Neutrophil (primary cell): ENCODE results near the gene DENND1B.

Experiments
- H3K27ac ChIP-seq: fragments of 200-600 bp; sonication (generic); 2 replicates; pipeline ENCODE4 v1.5.1; 2016; ENCODE audit warnings: mild to moderate bottlenecking, moderate library complexity
- H3K27me3 ChIP-seq: fragments of 200-600 bp; sonication (generic); 2 replicates; pipeline ENCODE4 v1.6.0; 2016; ENCODE audit warnings: mild to moderate bottlenecking
- H3K36me3 ChIP-seq: fragments of 200-600 bp; sonication (generic); 2 replicates; pipeline ENCODE4 v1.5.1; 2017
- H3K4me1 ChIP-seq, 2 experiments: fragments of 200-600 bp in 1 of 2; sonication (generic) in 1 of 2; 1 replicate in 1 of 2; 2 replicates in 1 of 2; pipeline versions ENCODE4 v1.5.1 to v1.6.1; 2013 to 2016; ENCODE audit warnings: low read depth in 1 of 2, low read length in 1 of 2, mild to moderate bottlenecking in 1 of 2, moderate library complexity in 1 of 2; ENCODE audit not compliant: control insufficient read depth in 1 of 2, insufficient read depth in 1 of 2
- H3K4me3 ChIP-seq, 2 experiments: fragments of 200-600 bp in 1 of 2; sonication (generic) in 1 of 2; 1 replicate in 1 of 2; 2 replicates in 1 of 2; pipeline ENCODE4 v1.5.1; 2013 to 2016; ENCODE audit warnings: low read depth in 1 of 2, low read length in 1 of 2, mild to moderate bottlenecking in 1 of 2, moderate library complexity in 1 of 2
- H3K9me3 ChIP-seq: fragments of 200-600 bp; sonication (generic); 2 replicates; pipeline ENCODE4 v1.5.1; 2016
- TF ChIP-seq, protein P1 (sequence below): fragments of 200-600 bp; sonication (generic); IDR thresholded peaks from 2 replicates; pipeline ENCODE4 v1.5.1; 2016; ENCODE audit warnings: antibody characterized with exemption

The DENND1B gene

DNA sequence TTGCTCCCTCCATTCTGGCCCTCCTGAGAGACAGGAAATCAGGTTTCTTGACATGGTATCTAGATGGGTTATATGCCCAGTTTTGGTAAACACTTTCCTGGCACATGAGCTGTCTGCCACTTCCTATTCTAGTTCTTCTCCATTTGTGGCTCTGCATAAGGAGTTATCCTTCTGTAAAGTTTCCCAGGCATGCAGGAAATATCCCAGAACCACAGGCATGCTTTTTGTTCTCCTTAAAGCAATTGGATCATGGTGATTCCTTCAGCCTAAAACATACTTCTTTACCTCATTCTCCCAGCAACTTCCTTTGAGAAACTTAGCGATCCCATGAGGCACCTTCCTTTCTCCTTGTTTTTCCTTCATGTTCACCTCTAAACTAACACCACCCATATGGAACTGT lies 307.4 kb downstream of the DENND1B start:
- no peaks in the 10 kb centered on the region for H3K27me3 ChIP-seq
- H3K27ac ChIP-seq = no peak overlapping the region
- H3K9me3 ChIP-seq = no peaks in the 10 kb centered on the region
- H3K4me3 ChIP-seq = no peak overlapping the region
- TF ChIP-seq, protein P1, sequence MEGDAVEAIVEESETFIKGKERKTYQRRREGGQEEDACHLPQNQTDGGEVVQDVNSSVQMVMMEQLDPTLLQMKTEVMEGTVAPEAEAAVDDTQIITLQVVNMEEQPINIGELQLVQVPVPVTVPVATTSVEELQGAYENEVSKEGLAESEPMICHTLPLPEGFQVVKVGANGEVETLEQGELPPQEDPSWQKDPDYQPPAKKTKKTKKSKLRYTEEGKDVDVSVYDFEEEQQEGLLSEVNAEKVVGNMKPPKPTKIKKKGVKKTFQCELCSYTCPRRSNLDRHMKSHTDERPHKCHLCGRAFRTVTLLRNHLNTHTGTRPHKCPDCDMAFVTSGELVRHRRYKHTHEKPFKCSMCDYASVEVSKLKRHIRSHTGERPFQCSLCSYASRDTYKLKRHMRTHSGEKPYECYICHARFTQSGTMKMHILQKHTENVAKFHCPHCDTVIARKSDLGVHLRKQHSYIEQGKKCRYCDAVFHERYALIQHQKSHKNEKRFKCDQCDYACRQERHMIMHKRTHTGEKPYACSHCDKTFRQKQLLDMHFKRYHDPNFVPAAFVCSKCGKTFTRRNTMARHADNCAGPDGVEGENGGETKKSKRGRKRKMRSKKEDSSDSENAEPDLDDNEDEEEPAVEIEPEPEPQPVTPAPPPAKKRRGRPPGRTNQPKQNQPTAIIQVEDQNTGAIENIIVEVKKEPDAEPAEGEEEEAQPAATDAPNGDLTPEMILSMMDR = no peak
- peaks cover 5 to 16% of the 10 kb centered on the region in 2 experiments for H3K4me1 ChIP-seq
- no peaks in the 10 kb centered on the region for H3K36me3 ChIP-seq

DNA sequence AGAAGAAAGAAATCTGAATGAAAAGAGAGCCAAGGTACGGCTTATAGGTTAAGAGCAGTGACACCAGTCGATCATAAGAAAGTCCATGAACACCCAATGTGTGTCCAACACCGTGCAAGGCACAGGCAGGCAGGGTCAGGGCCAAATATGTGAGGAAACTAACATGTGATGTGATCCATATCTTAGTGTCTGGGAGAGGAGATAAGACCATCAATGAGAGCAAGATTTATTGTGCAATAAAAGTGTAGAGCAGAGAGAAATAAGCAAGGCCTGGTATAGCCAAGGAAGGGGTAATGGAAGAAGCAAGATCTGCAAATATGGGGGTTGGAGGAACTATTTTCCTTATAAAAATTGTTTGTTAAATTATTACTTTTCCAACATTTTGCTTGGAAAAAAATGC lies 308.5 kb downstream of the DENND1B start:
- no peak overlapping the region for H3K27ac ChIP-seq
- TF ChIP-seq, protein P1 = no peak
- H3K4me3 ChIP-seq = no peak overlapping the region
- H3K9me3 ChIP-seq = no peaks in the 10 kb centered on the region
- H3K27me3 ChIP-seq = no peaks in the 10 kb centered on the region
- peaks cover 5 to 16% of the 10 kb centered on the region in 2 experiments for H3K4me1 ChIP-seq
- no peaks in the 10 kb centered on the region for H3K36me3 ChIP-seq

DNA sequence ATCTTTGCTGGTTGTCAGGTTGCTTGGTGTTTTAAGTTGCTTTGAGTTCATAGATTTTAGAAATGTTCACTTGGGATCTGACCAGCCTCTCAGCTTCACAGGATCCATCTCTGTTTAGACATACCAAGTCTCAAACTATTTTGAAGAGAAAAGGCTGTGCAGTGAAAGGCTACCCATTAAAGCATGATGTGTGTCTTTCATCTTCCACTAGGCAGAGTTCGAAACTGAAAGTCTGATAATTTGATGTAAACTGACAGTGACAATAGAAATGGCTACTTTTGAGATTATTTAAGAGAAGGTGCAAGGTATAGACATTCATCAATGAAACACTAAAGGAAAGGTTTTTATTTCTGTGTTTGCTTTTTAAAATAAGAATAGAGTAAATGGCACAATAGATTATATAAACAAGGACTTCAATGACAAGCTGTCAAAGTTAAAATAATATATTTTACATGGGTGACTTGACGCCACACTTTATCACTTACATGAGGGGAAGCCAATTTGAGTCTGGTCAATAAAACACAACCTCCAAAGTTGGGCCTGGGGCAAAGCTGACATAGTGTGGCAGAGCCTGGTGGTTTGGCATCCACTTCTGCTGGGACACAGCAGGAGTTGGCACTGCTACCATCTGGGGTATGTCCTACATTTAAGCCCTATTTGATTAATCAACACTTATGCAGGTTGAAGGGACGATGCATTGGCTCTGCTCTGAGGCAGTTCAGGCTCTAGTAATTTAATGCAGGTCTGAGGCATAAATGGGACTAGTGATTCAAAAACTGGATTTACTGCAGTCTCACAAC lies 309.6 kb downstream of the DENND1B start:
- Histone ChIP-seq H3K27ac (no peak overlapping the region), H3K36me3 (no peaks in the 10 kb centered on the region), H3K4me1 (peaks cover 5 to 16% of the 10 kb centered on the region in 2 experiments), H3K4me3 (no peak overlapping the region), H3K9me3 (no peaks in the 10 kb centered on the region), H3K27me3 (no peaks in the 10 kb centered on the region)
- TF ChIP-seq, protein P1 = no peak

DNA sequence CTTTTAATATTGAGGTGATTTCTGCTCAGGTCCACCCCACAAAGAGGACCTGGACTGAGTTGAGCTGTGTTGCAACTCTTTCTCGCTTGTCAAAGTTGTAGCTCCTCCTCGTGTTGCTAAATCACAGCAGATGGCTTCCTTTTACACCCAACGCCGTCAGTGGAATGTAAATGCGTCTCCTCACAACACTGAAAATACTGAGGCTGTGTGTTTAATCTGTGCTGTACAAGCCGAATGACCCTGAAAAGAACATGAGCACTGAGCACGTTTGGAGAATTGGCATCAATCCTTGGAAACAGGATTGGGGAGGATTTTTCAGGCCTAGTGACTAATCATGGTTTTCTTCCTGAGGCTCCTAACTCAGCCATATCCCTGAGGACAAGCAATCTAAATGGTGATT lies 311.2 kb downstream of the DENND1B start:
- H3K4me1 ChIP-seq = peaks cover 0 to 5% of the 10 kb centered on the region in 2 experiments
- H3K27me3 ChIP-seq = no peaks in the 10 kb centered on the region
- no peak overlapping the region for H3K27ac ChIP-seq
- H3K4me3 ChIP-seq = no peak overlapping the region
- H3K9me3 ChIP-seq = no peaks in the 10 kb centered on the region
- H3K36me3 ChIP-seq = no peaks in the 10 kb centered on the region
- TF ChIP-seq, protein P1 = no peak

DNA sequence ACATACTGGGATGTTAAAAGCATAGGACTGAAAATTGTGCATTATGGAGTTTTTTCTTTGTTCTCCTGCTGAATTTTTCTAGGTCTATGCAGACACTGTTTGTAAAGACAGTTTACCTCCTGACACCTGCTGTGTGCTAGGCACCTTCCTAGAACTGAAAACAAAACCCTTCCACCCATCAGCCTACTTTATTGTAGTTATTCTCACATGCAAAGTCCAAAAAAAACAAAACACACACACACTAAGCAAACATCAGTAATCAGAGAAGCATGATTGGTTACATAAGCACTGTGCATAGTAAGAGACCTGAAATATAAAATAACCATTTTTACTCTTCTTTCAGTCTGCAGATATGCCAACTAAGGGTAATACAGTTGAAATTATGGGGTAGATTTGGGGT lies 312.1 kb downstream of the DENND1B start:
- no peaks in the 10 kb centered on the region for H3K27me3 ChIP-seq
- no peaks in the 10 kb centered on the region for H3K36me3 ChIP-seq
- H3K4me1 ChIP-seq = peaks cover 0 to 5% of the 10 kb centered on the region in 2 experiments
- H3K27ac ChIP-seq = no peak overlapping the region
- H3K9me3 ChIP-seq = no peaks in the 10 kb centered on the region
- TF ChIP-seq, protein P1 = no peak
- H3K4me3 ChIP-seq = no peak overlapping the region
